ENCODE measurements around the gene RHOBTB1.

The RHOBTB1 gene

DNA sequence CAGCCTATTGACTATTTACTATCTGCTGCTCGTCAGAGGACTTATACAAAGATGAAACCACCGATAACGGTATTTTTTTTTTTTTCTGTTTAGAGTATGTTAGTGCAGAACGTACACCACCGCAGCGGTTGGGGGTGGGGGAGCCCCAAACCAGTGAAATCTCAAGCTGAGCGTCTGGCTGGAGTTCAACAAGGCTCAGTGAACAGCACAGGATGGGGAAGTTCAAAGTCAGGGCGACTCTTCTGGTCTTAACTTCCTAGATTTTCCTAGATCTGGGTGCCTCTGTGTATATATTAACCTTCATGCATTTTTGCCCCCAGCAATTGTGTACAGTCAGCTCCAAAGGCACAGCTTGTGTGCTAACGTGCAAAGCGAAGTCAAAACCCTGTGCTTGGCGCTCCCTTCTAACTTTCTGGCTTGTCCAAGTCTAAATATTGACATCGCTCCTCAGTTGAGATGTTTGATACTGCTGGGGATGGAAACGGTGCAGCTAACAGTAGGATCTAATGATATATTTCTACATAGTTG lies 1.1 kb downstream of the RHOBTB1 start:
- Histone ChIP-seq H3K79me2 (ENCODE audit: insufficient read depth, low read length) (no peaks in the 10 kb centered on the region), H3K9me2 (replicated peaks; ENCODE audit: insufficient read depth, low read length) (no peaks in the 10 kb centered on the region), H2AFZ (ENCODE audit: low read depth, low read length, severe bottlenecking) (no peak overlapping the region), H3K27me3 (ENCODE audit: low read length) (no peaks in the 10 kb centered on the region), H4K20me1 (ENCODE audit: low read depth, low read length) (no peaks in the 10 kb centered on the region), H3K27ac (ENCODE audit: low read depth, low read length) (no peak overlapping the region), H3K4me2 (ENCODE audit: low read depth, low read length, poor library complexity, severe bottlenecking) (no peak overlapping the region), H3K4me3 (ENCODE audit: insufficient read depth, low read length, poor library complexity, severe bottlenecking) (no peak overlapping the region), H3K9ac (ENCODE audit: low read length) (no peak overlapping the region), H3K36me3 (ENCODE audit: low read length) (no peaks in the 10 kb centered on the region), H3K9me3 (ENCODE audit: insufficient read depth, low read length) (no peaks in the 10 kb centered on the region), H3F3A (ENCODE audit: insufficient read depth) (no peaks in the 10 kb centered on the region)
- TF ChIP-seq EZH2phosphoT487 (conservative IDR thresholded peaks at IDR 0.05; ENCODE audit: low read length): no peak
- TF ChIP-seq, protein P1, sequence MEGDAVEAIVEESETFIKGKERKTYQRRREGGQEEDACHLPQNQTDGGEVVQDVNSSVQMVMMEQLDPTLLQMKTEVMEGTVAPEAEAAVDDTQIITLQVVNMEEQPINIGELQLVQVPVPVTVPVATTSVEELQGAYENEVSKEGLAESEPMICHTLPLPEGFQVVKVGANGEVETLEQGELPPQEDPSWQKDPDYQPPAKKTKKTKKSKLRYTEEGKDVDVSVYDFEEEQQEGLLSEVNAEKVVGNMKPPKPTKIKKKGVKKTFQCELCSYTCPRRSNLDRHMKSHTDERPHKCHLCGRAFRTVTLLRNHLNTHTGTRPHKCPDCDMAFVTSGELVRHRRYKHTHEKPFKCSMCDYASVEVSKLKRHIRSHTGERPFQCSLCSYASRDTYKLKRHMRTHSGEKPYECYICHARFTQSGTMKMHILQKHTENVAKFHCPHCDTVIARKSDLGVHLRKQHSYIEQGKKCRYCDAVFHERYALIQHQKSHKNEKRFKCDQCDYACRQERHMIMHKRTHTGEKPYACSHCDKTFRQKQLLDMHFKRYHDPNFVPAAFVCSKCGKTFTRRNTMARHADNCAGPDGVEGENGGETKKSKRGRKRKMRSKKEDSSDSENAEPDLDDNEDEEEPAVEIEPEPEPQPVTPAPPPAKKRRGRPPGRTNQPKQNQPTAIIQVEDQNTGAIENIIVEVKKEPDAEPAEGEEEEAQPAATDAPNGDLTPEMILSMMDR (IDR thresholded peaks at IDR 0.05; ENCODE audit: insufficient read depth, low read length, poor library complexity, severe bottlenecking): no peak

DNA sequence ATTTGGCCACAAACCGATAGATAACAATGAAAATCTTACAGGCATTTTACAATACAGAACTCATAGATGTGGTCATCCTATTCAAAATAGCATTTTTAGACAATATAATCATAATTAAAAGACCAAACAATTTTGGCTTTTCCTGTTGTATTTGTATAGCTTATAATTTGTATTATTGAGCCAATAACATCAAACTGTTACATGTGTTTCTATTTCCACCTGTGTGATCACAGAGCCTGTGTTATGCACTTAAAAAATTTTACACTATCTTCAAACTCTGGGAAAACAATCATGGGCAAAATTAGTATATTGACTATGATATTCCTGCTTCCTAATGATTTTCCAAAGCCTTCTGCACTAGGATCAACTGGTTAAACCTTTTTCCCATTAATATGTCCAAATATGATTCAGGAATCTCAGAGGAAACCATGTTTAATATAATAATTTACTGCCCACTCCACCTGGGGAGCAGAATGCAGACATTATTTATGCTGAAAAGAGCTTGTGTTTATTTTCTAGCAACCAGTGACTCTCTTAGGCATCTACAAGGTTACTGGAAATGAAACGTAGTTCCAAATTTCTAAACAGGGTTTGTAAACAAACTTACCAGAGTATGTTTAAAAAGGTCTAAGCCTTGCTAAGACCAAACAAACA lies 1.7 kb downstream of the RHOBTB1 start:
- Histone ChIP-seq H3K9me2 (replicated peaks; ENCODE audit: insufficient read depth, low read length) (no peaks in the 10 kb centered on the region), H3K36me3 (ENCODE audit: low read length) (no peaks in the 10 kb centered on the region), H4K20me1 (ENCODE audit: low read depth, low read length) (no peaks in the 10 kb centered on the region), H3K4me2 (ENCODE audit: low read depth, low read length, poor library complexity, severe bottlenecking) (no peak overlapping the region), H3F3A (ENCODE audit: insufficient read depth) (no peaks in the 10 kb centered on the region), H3K4me3 (ENCODE audit: insufficient read depth, low read length, poor library complexity, severe bottlenecking) (no peak overlapping the region), H3K27me3 (ENCODE audit: low read length) (no peaks in the 10 kb centered on the region), H3K27ac (ENCODE audit: low read depth, low read length) (no peak overlapping the region), H3K79me2 (ENCODE audit: insufficient read depth, low read length) (no peaks in the 10 kb centered on the region), H2AFZ (ENCODE audit: low read depth, low read length, severe bottlenecking) (no peak overlapping the region), H3K9ac (ENCODE audit: low read length) (no peak overlapping the region), H3K9me3 (ENCODE audit: insufficient read depth, low read length) (no peaks in the 10 kb centered on the region)
- no peak for TF ChIP-seq EZH2phosphoT487 (conservative IDR thresholded peaks at IDR 0.05; ENCODE audit: low read length)
- TF ChIP-seq, protein P1 (IDR thresholded peaks at IDR 0.05; ENCODE audit: insufficient read depth, low read length, poor library complexity, severe bottlenecking): no peak

DNA sequence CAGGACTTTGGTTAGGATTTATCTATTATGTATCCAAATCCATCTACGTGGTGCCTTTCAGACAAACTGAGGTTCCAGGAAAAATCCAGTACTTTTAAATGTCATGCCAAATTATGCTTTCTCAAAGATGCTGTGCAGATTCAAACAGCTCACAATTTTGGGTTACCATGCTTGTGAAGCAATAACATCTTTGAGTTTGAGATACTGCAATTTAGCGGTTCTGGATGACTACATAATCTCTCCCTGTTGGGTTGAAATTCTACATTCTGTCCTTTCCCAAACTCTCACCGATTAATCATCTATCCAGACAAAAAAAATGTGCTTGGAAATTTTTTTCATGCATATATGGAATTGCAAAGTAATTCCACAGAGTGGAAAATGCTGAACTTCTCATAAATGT lies 3.5 kb downstream of the RHOBTB1 start:
- no peaks in the 10 kb centered on the region for H3K36me3 ChIP-seq (ENCODE audit: low read length)
- no peaks in the 10 kb centered on the region for H4K20me1 ChIP-seq (ENCODE audit: low read depth, low read length)
- H2AFZ ChIP-seq (ENCODE audit: low read depth, low read length, severe bottlenecking): no peak overlapping the region
- H3K9me2 ChIP-seq (replicated peaks; ENCODE audit: insufficient read depth, low read length): no peaks in the 10 kb centered on the region
- no peak overlapping the region for H3K4me2 ChIP-seq (ENCODE audit: low read depth, low read length, poor library complexity, severe bottlenecking)
- no peaks in the 10 kb centered on the region for H3K9me3 ChIP-seq (ENCODE audit: insufficient read depth, low read length)
- no peak for TF ChIP-seq EZH2phosphoT487 (conservative IDR thresholded peaks at IDR 0.05; ENCODE audit: low read length)
- TF ChIP-seq, protein P1 (IDR thresholded peaks at IDR 0.05; ENCODE audit: insufficient read depth, low read length, poor library complexity, severe bottlenecking): no peak
- H3K79me2 ChIP-seq (ENCODE audit: insufficient read depth, low read length): no peaks in the 10 kb centered on the region
- H3K27ac ChIP-seq (ENCODE audit: low read depth, low read length): no peak overlapping the region
- H3K4me3 ChIP-seq (ENCODE audit: insufficient read depth, low read length, poor library complexity, severe bottlenecking): no peak overlapping the region
- H3K27me3 ChIP-seq (ENCODE audit: low read length): no peaks in the 10 kb centered on the region
- H3K9ac ChIP-seq (ENCODE audit: low read length): no peak overlapping the region
- no peaks in the 10 kb centered on the region for H3F3A ChIP-seq (ENCODE audit: insufficient read depth)

Data from SU-DHL-6 (cell line).